ENCODE measurements around the gene DRG2.

The DRG2 gene

GRCh38 chr17:18144855-18145254 is 57.1 kb downstream of the DRG2 start:
- DNase-seq, result no peak

DNA sequence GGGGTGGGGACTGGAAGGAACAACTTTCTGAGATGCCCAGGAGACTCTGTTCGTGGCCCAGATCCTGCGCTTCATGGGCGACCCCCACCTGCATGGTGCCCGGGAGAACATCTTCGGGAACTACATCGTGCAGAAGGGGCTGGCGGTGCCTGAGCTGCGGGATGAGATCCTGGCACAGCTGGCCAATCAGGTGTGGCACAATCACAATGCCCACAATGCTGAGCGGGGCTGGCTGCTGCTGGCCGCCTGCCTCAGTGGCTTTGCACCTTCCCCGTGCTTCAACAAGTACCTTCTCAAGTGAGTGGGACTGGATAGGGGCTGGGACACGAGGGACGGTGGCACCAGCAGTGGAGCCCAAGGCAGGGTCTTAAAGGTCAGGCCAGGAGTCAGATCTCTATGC is 58.1 kb downstream of the DRG2 start:
- no peak for DNase-seq

DNA sequence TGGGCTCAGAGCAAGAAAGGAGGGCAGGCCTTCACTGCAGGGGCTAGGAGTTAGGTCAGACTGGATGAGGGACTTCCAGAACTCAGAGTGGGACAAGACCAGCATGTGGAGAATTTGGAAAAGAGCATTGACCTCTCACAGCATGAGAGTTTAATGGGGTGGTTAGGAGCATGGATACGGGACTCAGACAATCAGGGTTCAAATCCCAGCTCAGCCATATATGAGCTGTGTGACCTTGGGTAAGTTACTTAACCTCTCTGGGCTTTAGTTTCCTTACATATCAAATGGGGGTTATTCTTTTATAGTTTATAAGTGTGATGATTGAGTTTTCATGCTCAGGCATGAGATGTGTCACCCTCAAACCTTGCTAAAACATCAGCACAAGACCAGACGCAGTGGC is 58.5 kb downstream of the DRG2 start:
- no peak for DNase-seq

- DNase-seq, result no peak
These were observed 59.2 kb downstream of the DRG2 start for GRCh38 chr17:18146980-18147379.

DNA sequence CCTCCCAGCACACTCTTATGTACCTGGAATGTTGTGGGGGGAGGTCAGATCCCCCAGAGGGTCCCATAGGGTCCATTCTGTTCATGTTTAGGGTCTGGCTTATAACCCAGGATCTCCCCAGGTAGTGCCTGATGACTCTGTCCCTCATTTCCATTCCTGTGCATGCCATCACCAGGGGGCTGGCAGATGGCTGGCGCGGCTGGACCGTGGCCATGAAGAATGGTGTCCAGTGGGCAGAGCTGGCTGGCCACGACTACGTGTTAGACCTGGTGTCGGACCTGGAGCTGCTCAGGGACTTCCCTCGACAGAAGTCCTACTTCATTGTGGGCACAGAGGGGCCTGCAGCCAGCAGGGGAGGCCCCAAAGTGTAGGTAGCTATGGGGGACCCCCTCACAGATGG is 60.8 kb downstream of the DRG2 start:
- no peak for DNase-seq

DNA sequence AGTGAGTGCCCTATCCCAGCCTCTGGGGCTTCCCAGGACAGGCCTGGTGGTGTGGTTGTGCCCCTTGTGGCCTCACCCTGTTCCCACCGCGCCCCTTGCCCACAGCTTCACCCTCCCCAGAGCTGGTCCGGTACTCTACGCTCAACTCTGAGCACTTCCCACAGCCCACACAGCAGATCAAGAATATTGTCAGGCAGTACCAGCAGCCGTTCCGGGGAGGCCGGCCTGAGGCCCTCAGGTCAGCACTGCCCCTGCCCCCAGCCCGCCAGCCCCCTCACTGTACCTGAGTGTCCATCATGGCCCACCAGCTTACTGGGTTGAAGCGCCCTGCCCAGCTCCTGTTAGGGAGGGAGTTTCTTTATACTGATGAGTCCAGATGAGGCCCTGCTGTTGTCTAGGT is 63.5 kb downstream of the DRG2 start:
- no peak for DNase-seq

- DNase-seq, result no peak
These were observed 67.4 kb downstream of the DRG2 start for GRCh38 chr17:18155179-18155578.

GRCh38 chr17:18156171-18156975 is 68.6 kb downstream of the DRG2 start:
- DNase-seq, result no peak

DNA sequence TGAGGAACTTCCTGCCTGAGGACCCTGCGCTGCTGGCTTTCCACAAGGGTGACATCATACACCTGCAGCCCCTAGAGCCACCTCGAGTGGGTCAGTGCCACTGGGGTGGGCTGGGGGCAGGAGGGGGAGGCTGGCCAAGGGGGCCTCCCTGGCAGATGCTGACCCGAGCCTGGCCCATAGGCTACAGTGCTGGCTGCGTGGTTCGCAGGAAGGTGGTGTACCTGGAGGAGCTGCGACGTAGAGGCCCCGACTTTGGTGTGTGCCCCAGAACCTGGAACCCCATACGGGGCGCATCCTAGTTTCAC is 69.2 kb downstream of the DRG2 start:
- no peak for DNase-seq
